Ovary (tissue), 3 donors: ENCODE results near the gene TMEM50A.
"Not testable (repeated sequence)": the region's sequence is repeated elsewhere in the genome, so short reads cannot be mapped to it uniquely, and the experiment has no call there.

Source experiments
- EP300 ChIP-seq: sonication (generic); formaldehyde crosslinking; IDR thresholded peaks from one replicate; pipeline ENCODE4 v1.6.1; 2017; ENCODE audit warnings: antibody characterized with exemption
- POLR2A ChIP-seq: fragments of 450-650 bp; IDR thresholded peaks from one replicate; pipeline ENCODE4 v1.6.1; 2017; ENCODE audit warnings: antibody characterized with exemption, mild to moderate bottlenecking, moderate library complexity
- TF ChIP-seq, protein P1 (sequence below), 3 donors: fragments of 450-650 bp in 2 of 3; fragments of 200-600 bp in 1 of 3; IDR thresholded peaks; one replicate each; pipeline versions ENCODE4 v1.5.1 to v1.8.0; 2016 to 2022; ENCODE audit warnings: antibody characterized with exemption in 3 of 3, mild to moderate bottlenecking in 1 of 3
- donor health status: DM: no; HTN: no; CAD: no.

DNA sequence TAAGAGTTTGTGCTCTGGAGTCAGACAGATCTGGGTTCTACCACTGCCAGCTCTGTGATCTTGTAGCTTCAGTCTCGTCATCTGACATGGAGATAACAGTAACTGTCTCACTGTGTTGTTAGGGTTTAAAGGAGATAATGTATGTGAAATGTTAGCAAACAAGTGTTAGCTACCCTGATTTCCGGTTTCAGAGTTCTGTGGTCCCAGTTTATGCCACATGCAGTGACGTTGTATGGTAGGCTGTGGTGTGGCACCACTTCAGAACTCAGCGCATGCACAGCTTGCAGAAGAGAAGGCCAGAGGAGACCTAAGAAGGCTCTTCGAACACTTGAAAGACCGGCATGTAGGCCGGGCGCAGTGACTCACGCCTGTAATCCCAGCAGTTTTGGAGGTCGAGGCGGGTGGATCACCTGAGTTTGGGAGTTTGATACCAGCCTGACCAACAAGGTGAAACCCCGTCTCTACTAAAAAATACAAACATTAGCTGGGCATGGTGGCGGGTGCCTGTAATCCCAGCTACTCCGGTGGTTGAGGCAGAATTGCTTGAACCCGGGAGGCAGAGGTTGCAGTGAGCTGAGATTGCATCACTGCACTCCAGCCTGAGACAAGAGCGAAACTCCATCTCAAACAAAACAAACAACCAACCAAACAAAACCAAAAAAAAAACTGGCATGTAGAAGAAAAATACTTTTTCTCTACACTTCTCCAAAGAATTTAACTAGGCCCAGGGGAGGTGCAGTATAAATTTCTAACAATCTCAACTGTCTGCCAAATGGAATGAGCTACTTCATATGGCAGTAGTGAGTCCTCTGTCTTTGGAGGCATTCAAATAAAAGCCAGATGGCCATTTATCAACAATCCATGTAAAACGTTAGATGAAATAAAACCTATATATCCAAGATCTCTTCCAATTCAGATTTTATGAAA, 10.0 kb upstream of the TMEM50A start:
- TF ChIP-seq, protein P1, sequence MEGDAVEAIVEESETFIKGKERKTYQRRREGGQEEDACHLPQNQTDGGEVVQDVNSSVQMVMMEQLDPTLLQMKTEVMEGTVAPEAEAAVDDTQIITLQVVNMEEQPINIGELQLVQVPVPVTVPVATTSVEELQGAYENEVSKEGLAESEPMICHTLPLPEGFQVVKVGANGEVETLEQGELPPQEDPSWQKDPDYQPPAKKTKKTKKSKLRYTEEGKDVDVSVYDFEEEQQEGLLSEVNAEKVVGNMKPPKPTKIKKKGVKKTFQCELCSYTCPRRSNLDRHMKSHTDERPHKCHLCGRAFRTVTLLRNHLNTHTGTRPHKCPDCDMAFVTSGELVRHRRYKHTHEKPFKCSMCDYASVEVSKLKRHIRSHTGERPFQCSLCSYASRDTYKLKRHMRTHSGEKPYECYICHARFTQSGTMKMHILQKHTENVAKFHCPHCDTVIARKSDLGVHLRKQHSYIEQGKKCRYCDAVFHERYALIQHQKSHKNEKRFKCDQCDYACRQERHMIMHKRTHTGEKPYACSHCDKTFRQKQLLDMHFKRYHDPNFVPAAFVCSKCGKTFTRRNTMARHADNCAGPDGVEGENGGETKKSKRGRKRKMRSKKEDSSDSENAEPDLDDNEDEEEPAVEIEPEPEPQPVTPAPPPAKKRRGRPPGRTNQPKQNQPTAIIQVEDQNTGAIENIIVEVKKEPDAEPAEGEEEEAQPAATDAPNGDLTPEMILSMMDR (IDR thresholded peaks at IDR 0.05) = not testable (repeated sequence)
- not testable (repeated sequence) for TF ChIP-seq EP300, POLR2A
